GM18867 (cell line): ENCODE results near the gene RAB28.
A peak's percentile ranks its signal among the peaks of the same experiment; 100 is the strongest.

ENCODE experiments used
- ATAC-seq: cut with Tn5 transposase; IDR thresholded peaks from one replicate; pipeline ENCODE4 v1.9.1; 2021; ENCODE audit warnings: mild to moderate bottlenecking, moderate library complexity; ENCODE audit not compliant: unreplicated experiment

RAB28 gene

DNA sequence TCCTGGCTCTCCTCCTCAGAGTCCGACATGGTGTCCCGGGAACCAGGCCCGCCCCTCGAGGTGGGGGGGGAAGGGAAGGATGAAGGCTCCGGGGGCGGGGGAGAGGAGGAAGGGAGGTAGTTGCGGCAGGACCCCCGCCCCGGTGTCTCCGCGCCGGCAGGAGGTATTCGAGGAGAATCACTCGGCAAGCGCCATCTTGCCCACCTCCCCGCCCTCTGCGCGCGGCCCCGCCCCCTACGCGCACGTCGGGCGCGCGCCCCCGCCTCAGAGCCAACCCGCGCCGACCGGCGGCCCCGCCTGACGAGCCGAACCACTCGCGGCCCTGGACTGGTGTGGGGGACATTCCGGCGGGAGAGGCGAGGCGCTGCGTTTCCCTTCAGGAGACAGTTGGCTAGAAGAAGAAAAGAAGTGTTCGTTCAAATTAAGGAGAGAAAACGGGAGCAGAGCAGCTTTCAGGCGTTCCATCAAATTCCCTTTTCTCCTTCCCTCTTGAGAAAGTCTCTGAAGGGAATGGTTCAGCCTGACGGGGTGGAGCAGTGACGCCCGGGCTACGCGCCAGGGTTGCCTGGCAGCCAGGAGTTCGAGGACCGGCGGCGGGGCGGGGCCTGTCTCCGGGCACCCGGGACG is at the start of gene RAB28:
RAB28 (minus strand) TSS at position 219 of the 627 bp plus-strand sequence.
- peak; percentile 96 for ATAC-seq

DNA sequence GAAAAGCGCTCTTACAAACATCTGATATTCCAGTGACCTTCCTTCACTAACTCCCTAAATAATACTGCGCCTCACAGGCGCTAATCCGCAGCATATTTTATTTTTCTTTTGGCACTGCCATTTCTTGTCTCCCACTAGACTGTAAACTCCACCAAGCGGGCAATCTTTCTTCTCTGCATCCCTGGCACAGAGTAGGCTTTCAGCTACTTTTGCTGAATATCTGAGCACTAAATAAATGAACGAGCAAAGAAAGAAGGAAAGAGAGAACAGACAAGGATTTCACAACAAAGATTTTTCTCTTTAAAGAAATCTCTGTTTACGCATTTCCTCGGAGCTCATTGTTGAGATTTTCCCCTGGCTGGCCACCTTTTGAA is 47.5 kb upstream of the RAB28 start:
- ATAC-seq, result no peak

DNA sequence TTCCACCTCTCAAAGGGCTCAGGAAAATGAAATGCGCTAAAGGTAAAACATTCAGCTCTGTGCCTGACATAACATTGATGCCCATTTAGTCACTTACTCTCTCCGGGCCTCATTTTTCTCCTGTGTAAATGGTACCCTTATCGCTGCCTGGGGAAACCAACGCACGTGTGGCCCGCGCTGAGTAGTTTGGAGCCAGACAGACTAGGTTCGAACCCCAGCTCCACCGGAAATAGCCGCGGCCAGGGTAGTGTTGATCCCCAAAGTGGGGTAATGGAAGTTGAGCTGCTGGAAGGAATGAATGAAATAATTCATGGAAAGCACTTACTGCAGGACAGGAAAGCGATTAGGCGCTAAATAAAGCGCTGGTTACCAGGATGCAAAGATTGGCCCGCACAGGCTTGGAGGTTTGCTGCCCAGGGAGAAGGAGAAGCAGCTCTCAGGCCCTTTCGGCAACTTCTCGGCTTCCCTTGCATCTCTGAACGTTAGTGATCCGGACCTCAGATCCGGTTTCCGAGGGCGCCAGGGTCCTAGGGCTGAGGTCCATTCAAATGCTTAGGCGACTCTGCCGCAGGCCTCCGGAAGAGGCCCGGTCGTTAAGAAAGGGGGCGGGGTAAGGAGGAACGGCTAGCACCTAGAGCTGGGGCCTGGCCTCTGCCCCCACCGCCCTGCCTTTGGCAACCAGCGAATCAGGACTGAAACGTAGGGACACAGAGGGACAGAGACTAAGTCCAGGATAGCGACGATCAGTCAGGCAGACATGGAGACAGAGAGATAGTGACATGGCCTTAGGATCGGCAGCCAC is 46.9 kb upstream of the RAB28 start:
- no peak for ATAC-seq

DNA sequence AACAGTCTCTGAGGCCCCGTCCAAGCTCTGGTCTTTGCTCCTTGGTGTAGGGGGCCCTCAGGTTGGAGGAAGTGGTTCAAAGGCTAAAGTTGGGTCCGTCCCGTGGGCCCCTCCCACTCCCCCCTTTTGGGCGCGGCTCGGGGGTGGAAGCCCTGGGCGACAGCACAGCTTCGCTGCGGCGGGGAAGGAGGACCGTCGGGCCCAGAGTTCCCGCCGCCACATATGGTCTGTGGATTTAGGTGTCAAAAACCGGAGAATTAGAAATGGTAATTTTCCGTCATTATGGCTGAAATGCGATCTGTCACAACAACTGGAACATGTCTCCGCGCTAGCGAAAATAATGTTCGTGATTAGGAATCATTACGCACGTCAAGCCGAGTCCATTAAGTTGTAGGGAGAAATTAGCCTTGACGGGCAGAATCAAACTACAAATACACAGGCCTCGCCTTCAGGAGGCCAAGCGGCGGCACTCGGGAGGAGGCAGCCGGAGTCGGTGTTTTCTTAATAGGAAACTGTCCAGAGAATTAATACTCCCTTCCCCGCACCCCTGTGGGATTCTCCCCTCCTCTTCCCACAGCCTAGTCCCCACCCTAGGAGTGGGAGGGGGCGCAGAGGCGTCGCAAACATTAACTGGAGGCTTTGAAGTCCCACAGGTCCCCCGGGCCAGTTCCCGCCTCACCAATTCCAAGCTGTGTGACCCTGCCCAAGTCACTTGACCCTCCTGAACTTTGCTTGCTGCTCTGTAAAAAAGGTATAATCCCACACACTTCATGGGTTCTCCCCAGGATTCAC is 45.2 kb upstream of the RAB28 start:
- no peak for ATAC-seq

DNA sequence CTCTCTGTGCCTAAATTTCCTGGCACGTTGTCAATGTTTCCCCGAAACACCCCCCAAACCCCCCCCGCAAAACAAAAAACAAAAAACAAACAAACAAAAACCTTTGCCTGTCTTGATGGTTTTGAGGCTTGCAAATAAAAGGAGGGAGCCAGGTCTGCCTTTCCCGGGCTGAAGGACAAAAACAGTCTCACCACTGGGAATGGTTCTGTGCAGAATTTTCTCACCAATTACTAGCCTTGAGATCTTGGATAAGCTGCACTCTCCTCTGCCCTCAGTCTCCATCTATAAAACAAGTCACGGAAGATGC is 44.6 kb upstream of the RAB28 start:
- no peak for ATAC-seq

DNA sequence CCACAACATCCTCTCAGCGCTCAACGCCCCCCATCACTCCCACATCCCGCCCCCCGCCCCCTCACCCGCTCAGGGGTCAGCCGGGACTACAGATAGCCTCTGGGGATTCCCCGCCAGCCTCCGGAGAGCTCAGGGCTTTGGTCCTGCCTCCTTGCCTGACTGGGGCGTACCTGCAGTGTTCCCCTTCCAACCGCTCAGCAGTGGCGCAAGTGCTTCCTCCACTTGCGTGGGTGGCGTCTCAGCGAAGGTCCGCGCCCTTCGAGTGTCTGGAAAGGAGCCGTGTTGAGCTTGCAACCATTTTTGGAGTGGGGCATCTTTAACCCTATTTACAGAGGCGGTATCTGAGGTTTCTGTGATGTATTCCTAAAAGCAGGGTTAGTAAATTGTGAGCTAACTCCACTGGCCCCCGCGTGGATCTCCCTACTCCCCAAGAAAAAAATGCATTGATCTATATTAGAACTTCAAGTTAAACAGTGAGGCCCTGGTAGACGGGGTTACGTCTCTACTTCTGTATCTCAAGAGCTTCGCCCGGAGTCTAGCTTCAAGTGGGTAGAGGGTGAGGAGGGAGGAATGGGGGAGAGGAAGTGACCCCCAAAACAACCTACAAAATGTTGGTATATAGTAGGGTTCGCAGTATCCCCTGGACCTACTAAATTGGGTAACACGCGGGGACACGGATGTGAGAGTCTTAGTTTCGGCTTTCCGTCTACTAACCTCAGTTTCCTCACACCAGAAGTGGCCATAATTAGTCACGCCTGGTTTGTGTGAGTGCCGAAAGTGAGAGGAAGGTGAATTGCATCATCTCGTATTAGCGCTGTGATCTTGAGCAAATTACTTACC is 44.1 kb upstream of the RAB28 start:
- peak; percentile 87 for ATAC-seq

DNA sequence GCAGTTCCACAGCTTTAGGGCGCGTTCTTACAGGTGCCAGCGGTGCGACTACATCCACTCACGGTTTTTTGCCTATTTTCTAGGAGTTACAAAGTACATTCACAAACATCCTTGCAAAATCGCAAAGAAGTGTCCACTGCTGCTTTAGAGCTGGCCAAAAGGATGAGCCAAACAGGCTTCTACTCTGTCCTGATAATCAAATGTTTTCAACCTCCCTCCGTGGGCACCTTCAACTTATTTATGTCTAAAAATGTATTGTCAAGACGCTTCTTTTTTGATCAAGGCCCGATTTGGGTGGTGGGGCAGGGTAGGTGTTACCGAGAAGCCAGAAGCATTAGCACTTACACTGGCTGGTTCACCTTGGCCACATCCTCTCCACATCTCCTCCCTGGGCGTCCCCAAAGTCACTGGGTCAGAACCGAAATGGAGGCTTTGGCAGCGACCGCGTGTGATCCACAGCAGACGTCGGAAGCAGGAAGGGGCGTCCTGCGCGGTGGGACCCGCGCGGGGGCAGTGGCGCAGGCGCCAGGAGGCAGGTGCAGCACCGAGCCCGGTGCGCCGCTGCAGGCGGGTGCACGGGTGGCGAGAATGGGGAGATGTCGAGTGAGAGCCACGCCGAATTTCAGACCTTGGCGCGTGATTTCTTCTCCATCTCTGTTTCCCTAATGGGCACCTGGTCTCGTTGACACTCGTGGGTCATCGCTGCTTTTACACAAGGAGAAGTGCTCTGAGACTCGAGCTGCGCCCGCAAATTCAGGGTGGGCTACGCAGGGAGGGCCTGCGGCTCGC is 43.2 kb upstream of the RAB28 start:
- peak; percentile 26 for ATAC-seq

DNA sequence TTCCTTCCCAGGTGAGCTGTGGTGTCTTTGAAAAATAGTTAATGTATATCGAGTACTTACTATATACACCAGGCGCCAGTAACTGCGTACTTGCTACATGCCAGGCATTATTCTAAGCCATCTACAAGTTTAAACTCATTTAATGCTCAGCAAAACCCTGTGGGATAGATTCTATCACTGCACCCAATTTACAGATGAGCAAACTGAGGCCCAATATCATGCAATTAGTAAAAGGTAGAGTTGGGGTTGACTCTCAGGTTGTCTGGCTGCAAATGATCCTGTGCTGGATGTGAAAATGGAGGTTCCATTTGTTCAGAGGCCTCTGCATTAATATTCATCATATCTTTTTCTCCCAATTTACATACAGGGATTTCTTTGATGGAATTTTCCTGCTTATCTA is 42.5 kb upstream of the RAB28 start:
- ATAC-seq, result no peak

DNA sequence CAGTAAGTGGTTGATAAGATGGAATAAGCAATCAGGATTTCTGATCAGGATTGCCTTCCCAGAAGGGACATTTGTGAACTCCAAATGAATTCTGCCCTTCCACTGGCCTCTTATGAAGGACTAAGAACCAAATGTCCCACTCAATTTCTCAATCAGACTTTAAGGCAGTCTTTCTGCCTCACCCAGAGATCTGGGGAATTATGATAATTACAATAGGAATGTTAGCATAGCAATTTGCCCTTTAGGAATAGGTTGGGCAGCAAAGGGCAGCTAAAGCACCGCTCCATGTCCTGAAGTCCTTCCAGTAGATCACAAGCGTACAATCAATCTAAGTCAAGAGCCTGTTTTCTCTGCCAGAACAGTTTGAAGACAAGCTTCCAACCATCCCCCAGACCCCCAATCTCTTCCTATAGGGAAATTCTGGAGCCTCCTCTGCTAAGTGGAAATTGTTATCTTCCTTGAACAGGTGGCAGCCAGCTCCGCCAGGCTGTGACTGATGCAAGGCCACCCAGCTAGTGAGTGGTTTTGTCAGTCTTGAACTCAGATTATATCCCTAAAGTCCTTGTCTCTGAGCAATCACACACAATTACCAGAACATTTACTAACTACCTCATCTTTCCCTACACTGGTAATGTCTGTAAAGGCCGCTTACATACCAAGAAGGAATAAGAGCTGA is 41.6 kb upstream of the RAB28 start:
- ATAC-seq, result no peak

DNA sequence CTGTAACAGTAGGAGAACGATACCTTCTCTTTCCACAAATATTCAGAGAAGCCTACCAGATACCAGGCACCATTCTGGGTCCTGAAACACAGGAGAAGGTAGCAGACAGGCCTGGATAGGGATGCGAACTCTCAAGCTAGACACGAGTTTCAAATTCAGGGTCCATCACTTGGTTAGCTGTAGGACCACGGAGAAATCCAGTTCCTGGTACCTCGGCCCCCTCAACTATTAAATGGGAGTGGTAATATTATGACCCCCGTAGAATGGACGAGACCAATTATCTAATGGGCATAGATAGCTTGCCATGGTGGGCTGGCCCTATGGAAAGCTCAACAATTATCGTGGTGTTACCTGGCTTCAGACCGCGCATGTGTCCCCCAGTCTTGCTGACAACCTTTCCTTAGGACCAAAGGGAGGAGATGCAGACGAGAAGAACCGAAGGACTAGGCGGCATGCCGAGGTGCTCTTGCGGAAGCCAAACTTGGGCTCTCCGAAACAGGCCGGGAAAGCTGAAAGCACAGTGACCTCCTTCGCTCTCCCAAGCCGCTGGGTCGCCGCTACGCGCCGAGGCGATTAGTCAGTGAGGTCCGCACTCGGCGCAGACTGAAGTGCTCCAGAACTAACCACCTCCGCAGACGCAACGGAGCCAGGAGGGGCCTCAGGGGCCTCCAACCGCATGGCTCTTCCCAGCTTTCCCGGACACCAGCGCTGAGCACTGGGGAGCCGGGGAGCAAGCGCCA is 40.5 kb upstream of the RAB28 start:
- no peak for ATAC-seq

DNA sequence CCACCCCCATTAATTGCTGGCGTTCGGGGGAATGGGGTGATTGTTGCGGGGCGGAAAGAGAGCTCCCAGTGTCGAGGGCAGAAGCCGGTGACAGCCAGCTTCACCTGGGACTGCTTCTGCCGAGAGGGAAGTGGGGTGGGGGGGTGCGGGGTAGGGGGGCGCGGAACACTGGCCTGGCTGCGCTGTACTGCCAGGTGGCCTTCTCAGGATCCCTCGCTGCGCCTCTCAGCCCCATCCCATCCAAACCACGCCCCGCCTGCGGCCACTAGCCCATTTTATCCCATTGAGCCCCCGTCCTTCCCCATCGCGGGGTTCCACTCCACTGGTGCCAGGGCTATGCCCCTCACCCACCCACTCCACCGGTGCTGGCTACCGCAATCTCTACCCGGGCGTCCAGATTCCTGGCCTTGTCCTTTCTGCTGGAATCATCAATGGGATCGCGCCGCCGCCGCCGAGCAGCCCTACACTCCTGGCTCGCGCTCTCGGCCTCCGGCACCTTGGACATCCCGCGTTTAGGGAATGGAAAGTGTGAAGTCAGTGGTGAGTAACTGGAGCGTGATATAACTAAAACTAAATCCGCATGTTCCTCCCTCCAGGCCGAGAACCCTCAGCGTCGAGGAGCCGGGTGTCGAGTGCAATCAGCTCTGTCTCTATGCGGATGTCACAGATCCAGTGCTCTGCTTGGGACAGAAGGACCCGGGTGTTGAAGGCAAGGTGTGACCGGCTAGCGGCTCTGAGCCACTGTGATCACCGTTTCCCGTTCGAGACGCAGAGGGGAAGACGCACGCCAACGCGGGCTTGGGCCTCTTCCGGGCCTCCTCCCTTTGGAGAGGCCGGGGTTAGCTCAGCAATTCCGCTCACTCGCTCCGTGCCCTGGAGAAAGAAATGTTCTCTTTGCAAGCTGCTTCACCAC is 39.7 kb upstream of the RAB28 start:
- no peak for ATAC-seq

DNA sequence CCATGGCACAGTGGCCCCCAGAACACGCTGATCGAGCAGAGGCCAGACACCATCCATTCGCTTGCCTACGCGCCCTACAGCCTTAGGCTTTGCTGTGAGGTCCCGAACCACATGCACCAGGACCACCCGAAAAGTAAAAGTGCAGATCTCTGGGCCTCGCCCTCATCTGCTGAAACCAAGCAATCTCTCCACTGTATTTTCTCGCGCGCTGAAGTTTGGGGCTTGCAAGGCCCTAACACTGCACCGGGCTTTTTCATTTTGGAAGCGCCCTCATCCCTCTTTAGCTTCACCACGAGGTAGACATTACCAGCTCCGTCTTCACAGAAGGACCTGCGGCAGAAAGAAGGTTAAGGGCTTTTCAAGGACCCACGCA is 39.0 kb upstream of the RAB28 start:
- ATAC-seq, result no peak

DNA sequence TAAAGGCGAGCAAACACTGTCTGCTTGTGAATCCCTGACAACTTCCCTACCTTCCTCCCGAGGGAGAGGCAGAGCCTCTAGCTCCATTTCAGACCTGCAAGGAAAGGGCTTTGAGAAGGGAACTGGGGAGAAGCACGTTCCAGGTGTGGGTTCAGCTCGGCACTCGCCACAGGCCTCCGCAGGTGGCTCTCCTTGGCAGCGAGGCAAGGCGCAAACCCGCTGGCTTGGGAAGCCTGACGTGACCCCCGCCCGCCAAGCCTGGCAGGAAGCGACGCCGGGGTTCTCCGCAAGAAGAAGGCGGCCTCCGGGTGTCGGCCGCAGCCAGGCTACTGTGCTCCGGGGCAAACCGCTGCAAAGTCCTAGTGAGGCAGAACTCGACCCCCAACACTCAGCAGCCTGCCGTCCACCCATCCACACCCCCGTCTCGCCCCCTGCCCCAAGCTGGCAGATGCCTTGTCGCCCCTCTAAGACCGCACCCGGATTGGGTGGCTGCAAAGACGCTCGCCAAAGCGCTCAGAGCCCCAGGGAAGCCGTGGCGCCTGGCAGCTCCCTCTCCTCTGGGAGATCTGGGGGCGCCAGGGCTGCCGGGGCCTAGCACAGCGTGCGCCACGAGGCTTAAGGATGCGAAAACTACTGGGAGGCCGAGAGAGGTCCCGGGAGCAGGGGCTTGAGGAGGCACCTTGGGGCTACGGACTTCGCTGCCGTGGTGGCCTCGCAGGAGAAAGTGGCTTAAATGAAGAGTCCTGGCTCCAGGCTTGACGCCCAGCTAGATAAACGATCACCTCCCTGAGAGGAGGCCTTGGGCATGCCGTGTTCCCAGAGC is 38.4 kb upstream of the RAB28 start:
- no peak for ATAC-seq

DNA sequence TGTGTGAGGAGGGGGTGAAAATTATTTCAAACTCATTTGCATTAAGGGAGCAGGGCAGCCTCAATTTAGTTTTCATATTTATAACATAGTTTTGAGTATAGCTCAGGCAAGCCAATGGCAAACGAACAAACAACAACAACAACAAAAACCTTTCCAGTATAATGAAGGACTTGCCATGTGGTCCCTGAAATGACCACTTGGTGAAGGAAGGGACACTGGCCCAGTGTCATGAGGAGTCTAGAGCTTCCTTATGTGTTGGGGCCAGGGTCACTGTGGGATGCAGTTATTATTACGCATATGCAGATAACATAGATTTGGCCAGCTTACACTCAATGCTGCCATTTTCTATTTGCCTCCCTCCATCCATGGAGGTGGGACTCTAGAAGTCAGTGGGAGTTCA is 36.9 kb upstream of the RAB28 start:
- no peak for ATAC-seq

DNA sequence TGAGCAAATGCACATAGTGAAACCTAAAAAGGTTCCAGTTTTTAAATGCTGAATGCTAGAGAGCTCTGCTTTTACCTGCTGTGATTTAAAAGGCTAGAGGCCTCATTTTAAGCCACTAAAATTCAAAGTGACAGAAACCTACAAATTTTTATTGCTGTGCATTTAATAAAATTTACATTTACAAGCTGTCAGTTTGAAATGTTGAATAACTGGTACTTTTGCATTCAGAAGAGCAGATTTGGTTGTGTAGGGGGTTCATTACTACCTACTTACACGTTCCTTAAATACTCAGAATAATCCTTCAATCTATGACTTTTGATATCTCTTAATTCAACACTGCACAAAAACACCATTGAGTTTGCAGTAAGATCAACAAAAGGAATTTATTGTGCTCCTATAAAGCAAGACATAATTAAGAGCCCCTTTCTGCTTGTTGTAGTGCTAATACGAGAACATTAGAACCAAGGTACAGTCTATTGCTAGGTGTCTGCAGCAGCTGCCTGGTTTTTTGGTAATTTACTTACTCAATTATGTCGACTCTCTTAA is 32.2 kb upstream of the RAB28 start:
- ATAC-seq, result no peak

DNA sequence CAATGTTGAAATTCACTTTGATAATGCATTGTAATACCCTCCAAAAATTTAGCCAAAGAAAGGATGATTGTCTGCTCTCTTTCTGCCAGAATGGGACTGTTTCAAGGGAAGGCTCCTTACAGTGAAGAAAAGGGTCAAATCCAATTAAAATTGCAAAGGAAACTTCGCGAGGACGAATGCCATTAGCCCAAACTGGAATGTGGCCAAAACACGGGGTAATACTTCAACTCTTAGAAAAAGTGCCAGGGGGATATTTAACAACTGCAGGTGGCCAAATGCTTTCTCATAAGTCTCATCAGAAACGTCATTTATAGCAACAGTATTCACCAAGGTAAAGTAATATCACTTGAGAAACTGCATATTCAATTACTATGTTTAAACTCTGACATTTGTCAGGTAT is 31.1 kb upstream of the RAB28 start:
- no peak for ATAC-seq

DNA sequence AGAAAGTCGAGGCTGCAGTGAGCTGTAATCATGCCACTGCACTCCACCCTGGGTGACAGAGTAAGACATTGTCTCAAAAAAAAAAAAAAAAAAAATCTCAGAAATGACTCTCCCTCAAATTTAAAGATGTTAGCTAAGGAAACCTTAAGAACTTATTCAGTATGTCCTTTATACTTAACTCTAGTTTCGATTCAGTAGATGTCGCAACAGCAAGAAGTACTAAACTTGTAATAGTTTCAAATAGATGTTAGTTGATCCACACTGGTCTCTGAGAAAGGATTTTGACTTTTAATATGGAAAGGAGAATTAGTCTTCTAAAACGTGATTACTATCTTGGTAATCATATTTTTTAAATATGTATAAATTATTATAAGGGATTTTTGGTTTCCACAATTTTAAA is 30.6 kb upstream of the RAB28 start:
- ATAC-seq, result no peak
